OCI-M2 (cell line): ENCODE measurements around the gene CPSF4L.
"Not testable (repeated sequence)": the region's sequence is repeated elsewhere in the genome, so short reads cannot be mapped to it uniquely, and the experiment has no call there.

ENCODE experiments used
- DNase-seq: peaks from one replicate; lab custom pipeline; 2025; ENCODE audit not compliant: unreplicated experiment; lab: John Stamatoyannopoulos, UW

Gene CPSF4L

GRCh38 chr17:73261617-73261951 is at the start of gene CPSF4L:
TSS of gene CPSF4L (minus strand) at chr17:73261880. CDS start at chr17:73261818, 62 bp downstream.
- DNase-seq, result no peak

GRCh38 chr17:73311428-73311780 is 49.7 kb upstream of the CPSF4L start:
- no peak for DNase-seq

- no peak for DNase-seq
These were observed 48.3 kb upstream of the CPSF4L start for GRCh38 chr17:73309727-73310596.

GRCh38 chr17:73308959-73309358 is 47.3 kb upstream of the CPSF4L start:
- not testable (repeated sequence) for DNase-seq

GRCh38 chr17:73308017-73308823 is 46.5 kb upstream of the CPSF4L start:
- DNase-seq, result no peak

GRCh38 chr17:73307130-73307529 is 45.5 kb upstream of the CPSF4L start:
- DNase-seq, result no peak

GRCh38 chr17:73305845-73306836 is 44.5 kb upstream of the CPSF4L start:
- no peak for DNase-seq

GRCh38 chr17:73304971-73305812 is 43.5 kb upstream of the CPSF4L start:
- DNase-seq, result no peak

GRCh38 chr17:73304438-73304837 is 42.8 kb upstream of the CPSF4L start:
- DNase-seq, result no peak

- no peak for DNase-seq
These were observed 40.5 kb upstream of the CPSF4L start for GRCh38 chr17:73302189-73302588.

GRCh38 chr17:73301369-73301768 is 39.7 kb upstream of the CPSF4L start:
- DNase-seq, result no peak

GRCh38 chr17:73300392-73300791 is 38.7 kb upstream of the CPSF4L start:
- DNase-seq, result no peak

- no peak for DNase-seq
These were observed 36.5 kb upstream of the CPSF4L start for GRCh38 chr17:73297934-73298861.

GRCh38 chr17:73293480-73293911 is 31.8 kb upstream of the CPSF4L start:
- DNase-seq, result no peak

- no peak for DNase-seq
These were observed 31.4 kb upstream of the CPSF4L start for GRCh38 chr17:73293031-73293430.

GRCh38 chr17:73292031-73292531 is 30.4 kb upstream of the CPSF4L start:
- DNase-seq, result no peak

- no peak for DNase-seq
These were observed 29.7 kb upstream of the CPSF4L start for GRCh38 chr17:73291260-73291801.

- DNase-seq, result no peak
These were observed 28.9 kb upstream of the CPSF4L start for GRCh38 chr17:73290399-73291259.
